ENCODE results near the gene NUP42. TPM values are rescaled to one million over a fixed set of nuclear protein-coding genes. Genes with fewer than 3 reads are reported as not detected.
"Not testable (repeated sequence)": the region's sequence is repeated elsewhere in the genome, so short reads cannot be mapped to it uniquely, and the experiment has no call there.

NUP42 gene
- total RNA-seq, 1 experiment from 2014 or later = 41.3 TPM

DNA sequence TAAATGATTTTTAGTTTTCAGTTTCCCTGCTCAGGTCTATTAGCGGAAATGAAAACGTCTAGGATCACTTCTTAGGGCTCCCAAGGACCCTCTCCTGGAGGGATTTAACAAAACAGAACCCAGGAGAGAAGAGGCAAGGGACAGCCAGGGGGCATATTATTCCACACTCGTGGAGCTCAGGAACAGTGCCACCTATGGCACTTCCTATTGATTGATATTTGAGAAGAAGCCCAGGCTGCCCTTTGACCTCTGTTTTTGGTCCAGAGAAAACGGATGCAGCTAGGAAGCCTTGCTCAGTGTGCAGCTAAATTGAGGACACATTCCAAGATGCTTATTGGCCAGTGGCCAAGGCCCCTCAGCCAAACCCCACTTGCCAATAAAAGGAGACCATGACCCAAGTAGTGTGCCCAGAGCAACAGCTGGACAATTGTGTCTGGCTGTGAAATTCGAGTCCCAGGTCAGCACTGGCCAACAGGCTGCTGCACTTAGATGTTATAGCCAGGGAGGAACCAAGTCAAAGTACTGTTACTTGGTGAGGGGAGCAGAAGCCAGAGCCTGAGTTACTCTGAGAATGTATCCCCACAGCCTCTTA, 40.7 kb downstream of the NUP42 start:
- intact Hi-C loops (cut with micrococcal nuclease) = no loop called here
- Mint-ChIP-seq H3K36me3 (ENCODE audit: insufficient read depth, unreplicated experiment) (no peaks in the 10 kb centered on the region), H3K4me1 (ENCODE audit: insufficient read depth, unreplicated experiment) (peaks cover 5% of the 10 kb centered on the region), H3K27ac (ENCODE audit: low read depth, unreplicated experiment) (no peak overlapping the region), H3K4me3 (ENCODE audit: unreplicated experiment) (no peak overlapping the region), H3K27me3 (ENCODE audit: insufficient read depth, unreplicated experiment) (no peaks in the 10 kb centered on the region), H3K9me3 (ENCODE audit: unreplicated experiment) (no peaks in the 10 kb centered on the region)
- ChIA-PET CTCF (interaction anchor here (0.6 to 1.1 kb wide), 6 partner anchors 40 to 439 kb away, joined by 3 to 4 read pairs (median 3); no protein-coding TSS in a partner anchor), POLR2A (no interaction called here)
- TF ChIP-seq, protein P1, sequence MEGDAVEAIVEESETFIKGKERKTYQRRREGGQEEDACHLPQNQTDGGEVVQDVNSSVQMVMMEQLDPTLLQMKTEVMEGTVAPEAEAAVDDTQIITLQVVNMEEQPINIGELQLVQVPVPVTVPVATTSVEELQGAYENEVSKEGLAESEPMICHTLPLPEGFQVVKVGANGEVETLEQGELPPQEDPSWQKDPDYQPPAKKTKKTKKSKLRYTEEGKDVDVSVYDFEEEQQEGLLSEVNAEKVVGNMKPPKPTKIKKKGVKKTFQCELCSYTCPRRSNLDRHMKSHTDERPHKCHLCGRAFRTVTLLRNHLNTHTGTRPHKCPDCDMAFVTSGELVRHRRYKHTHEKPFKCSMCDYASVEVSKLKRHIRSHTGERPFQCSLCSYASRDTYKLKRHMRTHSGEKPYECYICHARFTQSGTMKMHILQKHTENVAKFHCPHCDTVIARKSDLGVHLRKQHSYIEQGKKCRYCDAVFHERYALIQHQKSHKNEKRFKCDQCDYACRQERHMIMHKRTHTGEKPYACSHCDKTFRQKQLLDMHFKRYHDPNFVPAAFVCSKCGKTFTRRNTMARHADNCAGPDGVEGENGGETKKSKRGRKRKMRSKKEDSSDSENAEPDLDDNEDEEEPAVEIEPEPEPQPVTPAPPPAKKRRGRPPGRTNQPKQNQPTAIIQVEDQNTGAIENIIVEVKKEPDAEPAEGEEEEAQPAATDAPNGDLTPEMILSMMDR (IDR thresholded peaks at IDR 0.05; ENCODE audit: unreplicated experiment) = no peak
- BruUV-seq (replicated peaks) = no TSS peak
- DNase-seq (ENCODE audit: unreplicated experiment) = no peak

DNA sequence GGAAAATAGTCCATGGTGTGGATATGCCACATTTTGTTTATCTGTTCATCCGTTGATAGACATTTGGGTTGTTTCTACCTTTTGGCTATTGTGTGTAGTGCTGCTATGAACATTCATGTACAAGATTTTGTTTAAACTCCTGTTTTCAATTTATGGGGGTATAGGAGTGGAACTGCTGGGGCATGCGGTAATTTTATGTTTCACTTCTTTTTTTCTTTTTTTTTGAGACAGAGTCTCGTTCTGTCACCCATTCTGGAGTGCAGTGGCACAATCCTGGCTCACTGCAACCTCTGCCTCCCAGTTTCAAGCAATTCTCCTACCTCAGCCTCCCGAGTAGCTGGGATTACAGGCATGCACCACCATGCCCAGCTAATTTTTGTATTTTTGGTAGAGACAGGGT, 42.5 kb downstream of the NUP42 start:
- POLR2A ChIA-PET; H3K36me3 Mint-ChIP-seq (ENCODE audit: insufficient read depth, unreplicated experiment); H3K27ac Mint-ChIP-seq (ENCODE audit: low read depth, unreplicated experiment); H3K27me3 Mint-ChIP-seq (ENCODE audit: insufficient read depth, unreplicated experiment); BruUV-seq (replicated peaks); H3K4me3 Mint-ChIP-seq (ENCODE audit: unreplicated experiment); DNase-seq (ENCODE audit: unreplicated experiment); intact Hi-C loops (cut with micrococcal nuclease); CTCF ChIA-PET; H3K4me1 Mint-ChIP-seq (ENCODE audit: insufficient read depth, unreplicated experiment): not testable (repeated sequence)
- H3K9me3 Mint-ChIP-seq (ENCODE audit: unreplicated experiment) = peaks cover 13% of the 10 kb centered on the region

DNA sequence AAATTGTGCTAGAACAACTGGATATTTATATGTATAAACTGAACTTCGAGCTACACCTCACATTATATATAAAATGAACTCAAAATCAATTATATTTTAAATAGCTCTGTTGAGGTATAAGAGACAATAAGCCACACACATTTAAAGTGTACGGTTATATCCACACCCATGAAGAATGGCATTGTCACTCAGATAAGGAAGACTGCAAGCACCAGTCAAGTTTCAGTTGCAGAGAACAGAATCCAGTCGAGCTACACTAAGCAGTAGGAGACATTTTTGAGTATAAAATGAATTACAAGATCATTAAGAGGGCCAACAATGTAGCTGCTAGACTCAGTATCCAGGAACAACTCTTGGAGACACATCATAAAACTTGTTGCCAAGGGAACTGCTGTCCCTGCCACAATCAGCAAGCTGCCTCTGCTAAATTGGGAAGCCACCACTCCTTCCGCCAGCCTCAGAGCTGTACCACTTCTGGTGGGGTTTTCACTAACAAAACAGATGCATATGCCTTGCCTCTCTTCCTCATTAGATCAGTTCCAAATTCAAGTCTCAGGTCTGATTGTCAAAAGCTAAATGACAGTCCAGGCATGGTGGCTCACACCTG, 45.1 kb downstream of the NUP42 start:
- Mint-ChIP-seq H3K4me3 (ENCODE audit: unreplicated experiment) (no peak overlapping the region), H3K27me3 (ENCODE audit: insufficient read depth, unreplicated experiment) (no peaks in the 10 kb centered on the region), H3K4me1 (ENCODE audit: insufficient read depth, unreplicated experiment) (no peaks in the 10 kb centered on the region), H3K9me3 (ENCODE audit: unreplicated experiment) (peaks cover 13% of the 10 kb centered on the region), H3K27ac (ENCODE audit: low read depth, unreplicated experiment) (no peak overlapping the region), H3K36me3 (ENCODE audit: insufficient read depth, unreplicated experiment) (no peaks in the 10 kb centered on the region)
- intact Hi-C loops (cut with micrococcal nuclease) = no loop called here
- DNase-seq (ENCODE audit: unreplicated experiment) = no peak
- ChIA-PET CTCF (interaction anchor here (1.0 kb wide), 1 partner anchor 46 kb away, joined by 3 read pairs; no protein-coding TSS in a partner anchor), POLR2A (interaction anchor here (0.6 to 1.5 kb wide), 3 partner anchors 16 to 459 kb away, joined by 3 read pairs; no protein-coding TSS in a partner anchor)
- BruUV-seq (replicated peaks) = no TSS peak
- TF ChIP-seq, protein P1 (IDR thresholded peaks at IDR 0.05; ENCODE audit: unreplicated experiment) = no peak

DNA sequence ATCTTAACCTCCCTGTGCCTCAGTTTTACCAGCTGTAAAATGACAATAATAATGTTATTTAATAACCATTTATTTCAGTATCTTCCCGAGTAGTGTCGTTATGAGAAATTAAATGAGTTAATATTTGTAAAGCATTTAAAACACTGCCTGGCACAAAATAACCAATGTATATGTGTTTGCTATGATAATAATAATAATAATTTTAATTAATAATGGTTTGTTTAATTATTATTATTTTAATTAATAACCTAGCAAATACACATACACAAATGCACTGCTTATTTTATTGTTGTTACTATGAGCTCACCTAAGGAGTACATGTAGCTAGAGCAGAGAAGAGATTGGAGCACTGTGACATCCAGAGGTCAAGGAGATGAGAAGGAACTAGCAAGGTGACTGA, 46.6 kb downstream of the NUP42 start:
- Mint-ChIP-seq H3K27me3 (ENCODE audit: insufficient read depth, unreplicated experiment) (no peaks in the 10 kb centered on the region), H3K4me1 (ENCODE audit: insufficient read depth, unreplicated experiment) (no peaks in the 10 kb centered on the region), H3K9me3 (ENCODE audit: unreplicated experiment) (peaks cover 13% of the 10 kb centered on the region), H3K4me3 (ENCODE audit: unreplicated experiment) (no peak overlapping the region), H3K27ac (ENCODE audit: low read depth, unreplicated experiment) (no peak overlapping the region), H3K36me3 (ENCODE audit: insufficient read depth, unreplicated experiment) (no peaks in the 10 kb centered on the region)
- no peak for DNase-seq (ENCODE audit: unreplicated experiment)
- BruUV-seq (replicated peaks) = no TSS peak
- intact Hi-C loops (cut with micrococcal nuclease) = no loop called here
- CTCF ChIA-PET = interaction anchor here (0.6 to 1.5 kb wide), 3 partner anchors 11 to 597 kb away, joined by 3 to 5 read pairs (median 4); no protein-coding TSS in a partner anchor
- POLR2A ChIA-PET = interaction anchor here (1.3 kb wide), 1 partner anchor 10 kb away, joined by 3 read pairs; no protein-coding TSS in a partner anchor
- TF ChIP-seq, protein P1 (IDR thresholded peaks at IDR 0.05; ENCODE audit: unreplicated experiment) = no peak

Measured in MCF 10A (cell line).